Skeletal muscle tissue (tissue), 4 donors: Measurements from ENCODE around the gene ABLIM2. TPM values are rescaled to one million over a fixed set of nuclear protein-coding genes. Genes with fewer than 3 reads are reported as not detected.

Experiments
- H3K27ac ChIP-seq: one replicate; pipeline ENCODE4 v1.7.0; 2013; ENCODE audit warnings: mild to moderate bottlenecking, low read depth, low read length, inconsistent platforms
- H3K27me3 ChIP-seq, 3 donors: one replicate each; pipeline ENCODE4 v1.7.0; 2013; ENCODE audit warnings: low read length in 3 of 3; ENCODE audit not compliant: control insufficient read depth in 3 of 3, insufficient read depth in 3 of 3
- H3K36me3 ChIP-seq, 3 donors: one replicate each; pipeline ENCODE4 v1.7.0; 2013; ENCODE audit warnings: low read length in 3 of 3; ENCODE audit not compliant: control insufficient read depth in 3 of 3, insufficient read depth in 3 of 3
- H3K4me1 ChIP-seq, 3 donors: one replicate each; pipeline ENCODE4 v1.7.0; 2013; ENCODE audit warnings: low read length in 3 of 3, mild to moderate bottlenecking in 3 of 3; ENCODE audit not compliant: control insufficient read depth in 3 of 3, insufficient read depth in 3 of 3
- H3K4me3 ChIP-seq, 3 donors: one replicate each; pipeline ENCODE4 v1.7.0; 2013; ENCODE audit warnings: low read length in 3 of 3
- H3K9ac ChIP-seq, 3 donors: one replicate each; pipeline ENCODE4 v1.7.0; 2013; ENCODE audit warnings: low read length in 3 of 3, mild to moderate bottlenecking in 3 of 3, moderate library complexity in 2 of 3, low read depth in 1 of 3
- H3K9me3 ChIP-seq, 3 donors: one replicate each; pipeline ENCODE4 v1.7.0; 2013; ENCODE audit warnings: low read length in 3 of 3; ENCODE audit not compliant: control insufficient read depth in 3 of 3
- total RNA-seq: library from RNA; depleted of rRNA; stranded (reverse); fragments of >200 nt; gene quantifications from one replicate; pipeline ENCODE4 v1.2.3, GENCODE V29; 2014
- donor health status: Osteomylitis.

The ABLIM2 gene
- total RNA-seq, 1 donor from 2014 or later, result 7.3 TPM

DNA sequence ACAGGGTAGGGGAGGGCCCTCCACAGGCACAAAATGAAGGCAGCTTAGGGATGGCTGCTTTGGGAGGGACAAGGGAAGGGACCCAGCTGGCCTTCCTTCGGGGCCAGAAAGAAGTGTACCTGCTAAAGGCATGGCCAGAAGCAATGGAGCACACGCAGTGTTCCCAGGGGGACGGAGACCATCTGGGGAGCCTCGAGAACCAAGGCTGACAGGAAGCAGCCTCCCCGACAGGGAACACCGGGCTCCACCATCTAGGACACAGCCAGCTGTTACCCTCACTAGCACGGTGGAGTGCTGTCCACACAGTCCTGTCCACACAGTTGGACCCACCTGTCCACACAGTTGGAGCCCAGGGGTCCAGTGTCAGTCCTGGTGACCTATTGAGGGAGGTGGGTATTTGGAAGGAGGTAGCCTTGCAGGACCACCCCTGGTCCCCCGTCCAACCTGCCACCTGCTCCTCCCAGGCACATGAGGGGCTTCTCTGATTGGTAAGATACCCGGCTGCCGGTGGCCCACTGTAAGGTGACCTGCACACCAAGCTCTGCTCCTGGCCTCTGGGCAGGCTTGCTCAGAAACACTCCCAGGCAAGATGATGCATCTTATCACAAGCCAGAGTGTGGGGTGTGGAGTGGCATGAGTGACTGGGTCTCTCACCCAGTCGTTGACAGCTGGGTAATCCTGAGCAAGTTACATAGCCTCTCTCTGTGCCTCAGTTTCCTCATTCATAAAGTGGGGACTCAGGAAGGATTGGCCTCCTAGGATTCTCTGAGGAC is 198.4 kb downstream of the ABLIM2 start:
- H3K9me3 ChIP-seq, result no peaks in the 10 kb centered on the region
- no peak overlapping the region for H3K4me3 ChIP-seq
- H3K36me3 ChIP-seq, result no peaks in the 10 kb centered on the region
- peaks cover 8 to 31% (median 13%) of the 10 kb centered on the region in 3 donors for H3K4me1 ChIP-seq
- no peak overlapping the region for H3K9ac ChIP-seq
- no peaks in the 10 kb centered on the region for H3K27me3 ChIP-seq
- H3K27ac ChIP-seq, result peak overlapping the region; percentile 18

DNA sequence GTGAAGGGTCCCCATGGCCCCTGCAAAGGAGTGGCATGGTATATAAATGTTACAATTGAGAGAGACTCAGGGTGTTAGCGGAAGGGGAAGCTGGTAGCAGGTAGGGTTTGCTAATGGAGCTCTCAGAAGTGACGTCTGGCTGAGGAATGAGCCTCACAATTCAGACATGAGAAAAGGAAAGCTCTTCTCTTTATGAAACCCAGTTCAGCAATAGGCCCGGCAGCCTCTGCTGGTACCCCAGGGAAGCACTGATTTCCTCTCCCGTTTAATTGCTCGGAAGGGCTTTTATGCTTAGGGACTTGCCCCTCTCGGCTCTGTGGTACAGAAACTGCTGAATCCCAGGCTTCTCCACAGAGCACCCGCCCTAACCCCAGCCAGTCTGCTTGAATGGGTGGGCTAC is 199.5 kb downstream of the ABLIM2 start:
- Histone ChIP-seq H3K36me3 (no peaks in the 10 kb centered on the region), H3K4me3 (no peak overlapping the region), H3K4me1 (peaks cover 3 to 24% (median 10%) of the 10 kb centered on the region in 3 donors), H3K9me3 (no peaks in the 10 kb centered on the region), H3K27ac (no peak overlapping the region), H3K27me3 (no peaks in the 10 kb centered on the region), H3K9ac (no peak overlapping the region)

DNA sequence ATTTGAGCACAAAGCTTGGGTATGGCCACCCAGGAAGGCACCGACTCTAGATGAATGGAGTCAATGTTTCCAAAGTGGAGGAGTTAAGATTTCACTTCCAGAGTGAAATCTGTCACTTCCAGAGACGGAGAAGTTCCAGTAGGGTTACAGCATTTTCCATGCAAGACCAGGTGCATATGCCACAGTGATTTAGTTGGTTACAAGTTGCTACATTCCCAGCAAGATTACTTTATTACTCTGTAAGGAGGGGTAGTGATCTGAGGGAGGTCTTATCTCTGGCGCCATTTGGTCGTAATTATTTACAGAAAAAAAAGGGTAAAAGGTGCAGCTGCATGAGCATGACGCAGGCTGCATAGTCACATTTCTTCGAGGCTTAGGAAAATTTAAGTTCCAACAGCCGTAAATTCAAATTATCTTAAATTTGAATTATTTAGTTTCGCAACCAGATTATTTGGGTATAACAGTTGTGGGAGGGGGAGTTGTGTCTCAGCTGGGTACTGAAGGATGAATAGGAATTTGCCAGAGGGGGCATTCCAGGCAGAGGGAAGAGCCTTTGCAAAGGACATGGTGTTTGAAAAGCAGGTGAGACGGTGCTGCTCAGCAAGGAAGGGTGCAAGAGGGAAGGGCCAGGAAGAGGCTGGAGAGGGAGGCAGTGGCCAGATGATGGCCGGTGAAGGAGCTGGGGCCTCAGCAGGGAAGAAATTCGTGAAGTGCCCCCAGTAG is 201.5 kb downstream of the ABLIM2 start:
- H3K9ac ChIP-seq, result no peak overlapping the region

DNA sequence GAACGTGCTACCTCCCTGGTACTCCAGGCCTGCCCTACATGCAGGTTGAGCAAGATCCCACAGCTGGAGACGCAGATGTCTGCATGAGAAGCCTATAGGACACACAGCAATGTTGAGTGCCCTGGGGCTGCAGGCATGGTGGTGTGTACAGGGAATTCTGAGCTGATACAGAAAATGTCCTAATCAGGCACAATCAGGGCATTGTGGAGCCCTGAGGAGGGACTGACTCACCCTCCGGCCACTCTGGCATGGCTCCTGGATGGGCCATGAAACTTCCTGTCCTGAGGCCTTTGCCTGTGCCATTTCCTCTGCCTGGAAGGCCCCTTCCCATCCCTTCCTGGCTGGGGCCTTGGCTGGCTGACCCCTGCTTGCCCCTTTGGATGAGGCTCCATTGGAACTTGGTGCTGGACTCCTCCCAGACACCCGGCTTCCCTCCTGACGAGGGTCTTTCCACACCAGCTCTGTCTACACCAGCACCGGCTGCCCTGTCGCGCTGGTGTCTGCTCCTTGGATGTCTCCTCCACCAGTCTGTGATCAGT is 202.3 kb downstream of the ABLIM2 start:
- Histone ChIP-seq H3K27ac (no peak overlapping the region), H3K4me3 (no peak overlapping the region), H3K36me3 (no peaks in the 10 kb centered on the region), H3K9ac (no peak overlapping the region), H3K4me1 (peaks cover 2 to 15% (median 10%) of the 10 kb centered on the region in 3 donors), H3K27me3 (no peaks in the 10 kb centered on the region), H3K9me3 (no peaks in the 10 kb centered on the region)

More for the DNA sequence above, 201.5 kb downstream of the ABLIM2 start:
- no peak overlapping the region for H3K4me3 ChIP-seq
- no peaks in the 10 kb centered on the region for H3K36me3 ChIP-seq
- no peak overlapping the region for H3K27ac ChIP-seq
- H3K27me3 ChIP-seq, result no peaks in the 10 kb centered on the region
- peaks cover 2 to 19% (median 10%) of the 10 kb centered on the region in 3 donors for H3K4me1 ChIP-seq
- H3K9me3 ChIP-seq, result no peaks in the 10 kb centered on the region

DNA sequence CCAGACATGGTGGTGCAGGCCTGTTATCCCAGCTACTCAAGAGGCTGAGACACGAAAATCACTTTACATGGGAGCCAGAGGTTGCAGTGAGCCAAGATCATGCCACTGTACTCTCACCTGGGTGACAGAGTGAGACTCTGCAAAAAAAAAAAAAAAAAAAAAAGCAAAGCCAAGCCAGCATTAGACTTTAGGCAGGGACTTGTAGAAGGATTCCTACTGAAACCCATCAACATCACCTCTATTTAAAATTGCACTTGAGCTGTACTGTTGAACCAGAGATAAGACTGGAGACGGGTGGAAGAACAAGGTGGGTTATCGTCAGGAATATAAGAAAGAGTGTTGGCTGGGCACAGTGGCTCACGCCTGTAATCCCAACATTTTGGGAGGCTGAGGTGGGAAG is 203.2 kb downstream of the ABLIM2 start:
- H3K27ac ChIP-seq, result no peak overlapping the region

DNA sequence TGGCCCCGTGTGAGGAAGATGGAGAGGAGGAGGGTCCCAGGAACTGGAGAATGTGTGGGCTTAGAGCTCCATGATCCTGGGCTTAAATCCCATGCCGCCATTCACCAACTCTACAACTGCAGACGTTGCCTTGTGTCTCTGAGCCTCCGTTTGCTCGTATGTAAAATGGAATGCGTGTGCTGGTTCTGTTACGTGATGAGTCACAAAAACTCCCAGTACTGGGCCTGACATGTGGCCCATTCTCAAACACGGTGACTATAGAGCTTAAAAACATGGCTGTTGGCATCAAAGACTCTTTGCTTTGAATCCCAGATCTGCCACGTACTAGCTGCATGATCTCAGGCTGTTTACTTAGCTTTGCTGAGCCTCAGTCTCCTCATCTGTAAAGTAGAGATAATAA is 206.0 kb downstream of the ABLIM2 start:
- Histone ChIP-seq H3K9ac (no peak overlapping the region), H3K4me1 (peaks cover 0 to 2% (median 0%) of the 10 kb centered on the region in 3 donors), H3K4me3 (no peak overlapping the region), H3K9me3 (no peaks in the 10 kb centered on the region), H3K27ac (no peak overlapping the region), H3K36me3 (no peaks in the 10 kb centered on the region), H3K27me3 (no peaks in the 10 kb centered on the region)

More for the DNA sequence above, 203.2 kb downstream of the ABLIM2 start:
- Histone ChIP-seq H3K9me3 (no peaks in the 10 kb centered on the region), H3K4me1 (peaks cover 0 to 6% (median 3%) of the 10 kb centered on the region in 3 donors), H3K36me3 (no peaks in the 10 kb centered on the region), H3K9ac (no peak overlapping the region), H3K4me3 (no peak overlapping the region), H3K27me3 (no peaks in the 10 kb centered on the region)

DNA sequence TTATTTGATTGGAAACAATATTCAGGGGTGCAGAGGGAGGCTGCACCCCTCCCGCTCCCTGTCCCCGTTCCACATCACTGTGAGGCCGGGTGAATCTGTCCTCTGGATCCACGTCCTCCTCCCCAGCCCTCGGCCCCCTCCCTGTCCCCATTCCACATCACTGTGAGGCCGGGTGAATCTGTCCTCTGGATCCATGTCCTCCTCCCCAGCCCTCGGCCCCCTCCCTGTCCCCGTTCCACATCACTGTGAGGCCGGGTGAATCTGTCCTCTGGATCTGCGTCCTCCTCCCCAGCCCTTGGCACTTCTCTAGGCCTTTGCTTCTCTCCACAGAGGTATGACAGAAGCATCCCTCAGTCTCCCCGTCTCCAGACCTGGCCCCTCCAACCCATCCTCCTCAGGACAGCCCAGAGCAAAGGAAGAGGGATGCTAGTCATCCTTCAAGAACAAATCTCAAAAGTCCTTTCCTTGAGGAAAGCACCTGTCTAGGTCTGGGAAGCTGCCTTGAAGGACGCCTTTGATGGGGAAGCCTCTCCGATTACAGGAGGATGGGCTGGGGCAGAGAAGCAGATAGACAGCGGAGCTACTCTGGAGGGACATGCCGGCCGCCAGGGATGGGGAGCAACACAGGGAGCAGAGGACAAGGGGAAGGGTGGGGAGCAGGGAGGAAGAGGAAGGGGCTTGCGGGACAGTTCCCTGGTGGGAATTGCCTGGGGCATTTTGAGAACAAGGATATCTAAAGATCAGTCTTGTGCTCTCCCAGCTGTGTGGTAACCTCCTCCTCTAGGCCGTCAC is 208.1 kb downstream of the ABLIM2 start:
- Histone ChIP-seq H3K9ac (no peak overlapping the region), H3K27me3 (no peaks in the 10 kb centered on the region), H3K9me3 (no peaks in the 10 kb centered on the region), H3K36me3 (no peaks in the 10 kb centered on the region), H3K4me3 (no peak overlapping the region), H3K27ac (no peak overlapping the region), H3K4me1 (no peaks in the 10 kb centered on the region)

DNA sequence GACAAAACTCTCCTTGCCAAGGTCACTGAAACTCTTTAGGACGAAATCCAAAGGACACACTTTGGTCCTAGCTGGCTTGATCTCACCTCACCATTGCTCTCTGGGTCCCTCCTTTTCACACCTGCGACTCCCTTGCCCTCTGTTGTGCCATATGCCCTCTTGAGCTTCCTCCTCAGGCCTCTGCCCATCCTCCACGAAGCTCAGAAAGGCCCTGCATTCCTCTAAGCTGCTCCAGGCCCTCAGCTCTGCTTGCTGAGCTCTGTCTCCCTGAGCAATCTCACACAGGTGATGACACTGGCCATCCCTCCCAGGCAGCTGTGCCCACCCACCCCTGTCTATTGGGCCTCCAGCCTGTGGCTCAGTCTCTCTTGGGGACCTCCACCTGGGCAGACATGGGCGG is 208.9 kb downstream of the ABLIM2 start:
- no peaks in the 10 kb centered on the region for H3K9me3 ChIP-seq

DNA sequence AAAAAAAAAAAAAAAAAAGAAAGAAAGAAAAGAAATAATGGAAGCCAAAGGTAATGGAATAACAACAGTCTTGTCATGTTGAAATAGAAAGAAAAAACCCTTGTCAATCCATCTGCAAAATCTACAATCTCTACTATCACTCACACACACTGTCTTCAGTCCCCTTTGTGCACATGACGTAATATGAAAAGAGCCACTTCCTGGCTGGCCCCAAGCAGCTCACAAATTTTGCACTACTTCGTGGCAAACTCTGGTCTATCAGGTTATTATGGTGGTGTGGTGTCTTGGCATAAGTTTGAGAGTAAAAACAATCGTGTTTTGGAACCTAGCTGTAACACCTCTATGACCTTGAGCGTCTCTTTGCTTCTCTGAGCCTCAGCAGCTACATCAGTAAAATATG is 210.7 kb downstream of the ABLIM2 start:
- no peaks in the 10 kb centered on the region for H3K4me1 ChIP-seq

More for the DNA sequence above, 208.9 kb downstream of the ABLIM2 start:
- H3K4me1 ChIP-seq, result no peaks in the 10 kb centered on the region
- H3K4me3 ChIP-seq, result no peak overlapping the region
- no peaks in the 10 kb centered on the region for H3K27me3 ChIP-seq
- no peak overlapping the region for H3K9ac ChIP-seq
- H3K36me3 ChIP-seq, result no peaks in the 10 kb centered on the region
- no peak overlapping the region for H3K27ac ChIP-seq

More for the DNA sequence above, 210.7 kb downstream of the ABLIM2 start:
- no peak overlapping the region for H3K9ac ChIP-seq
- no peaks in the 10 kb centered on the region for H3K36me3 ChIP-seq
- H3K4me3 ChIP-seq, result no peak overlapping the region
- no peak overlapping the region for H3K27ac ChIP-seq
- H3K27me3 ChIP-seq, result no peaks in the 10 kb centered on the region
- H3K9me3 ChIP-seq, result no peaks in the 10 kb centered on the region
